GM19372 (cell line): Measurements from ENCODE around the gene KAZN.

Source experiments
- ATAC-seq: cut with Tn5 transposase; IDR thresholded peaks from one replicate; pipeline ENCODE4 v1.9.1; 2021; ENCODE audit warnings: mild to moderate bottlenecking, low read depth, moderate library complexity; ENCODE audit not compliant: unreplicated experiment

KAZN gene

GRCh38 chr1:14735841-14736240, 137.4 kb downstream of the KAZN start:
- no peak for ATAC-seq

- ATAC-seq, result no peak
Measured at GRCh38 chr1:14737561-14738094, 139.1 kb downstream of the KAZN start.

- ATAC-seq, result no peak
Measured at GRCh38 chr1:14738235-14738634, 139.8 kb downstream of the KAZN start.

- ATAC-seq, result no peak
Measured at GRCh38 chr1:14738647-14739046, 140.2 kb downstream of the KAZN start.

GRCh38 chr1:14739082-14739832, 140.8 kb downstream of the KAZN start:
- ATAC-seq, result no peak

- ATAC-seq, result no peak
Measured at GRCh38 chr1:14740016-14740415, 141.5 kb downstream of the KAZN start.

GRCh38 chr1:14741082-14741481, 142.6 kb downstream of the KAZN start:
- no peak for ATAC-seq

GRCh38 chr1:14741532-14741931, 143.0 kb downstream of the KAZN start:
- ATAC-seq, result no peak

GRCh38 chr1:14742181-14742980, 143.9 kb downstream of the KAZN start:
- no peak for ATAC-seq

- no peak for ATAC-seq
Measured at GRCh38 chr1:14743368-14743767, 144.9 kb downstream of the KAZN start.

- no peak for ATAC-seq
Measured at GRCh38 chr1:14745001-14745720, 146.7 kb downstream of the KAZN start.

- no peak for ATAC-seq
Measured at GRCh38 chr1:14745789-14746188, 147.3 kb downstream of the KAZN start.

- no peak for ATAC-seq
Measured at GRCh38 chr1:14746393-14746792, 147.9 kb downstream of the KAZN start.

GRCh38 chr1:14748151-14748550, 149.7 kb downstream of the KAZN start:
- no peak for ATAC-seq

GRCh38 chr1:14748977-14749376, 150.5 kb downstream of the KAZN start:
- no peak for ATAC-seq

GRCh38 chr1:14750490-14750889, 152.0 kb downstream of the KAZN start:
- no peak for ATAC-seq

- no peak for ATAC-seq
Measured at GRCh38 chr1:14755518-14756252, 157.2 kb downstream of the KAZN start.

- ATAC-seq, result no peak
Measured at GRCh38 chr1:14756589-14757285, 158.3 kb downstream of the KAZN start.

GRCh38 chr1:14757286-14757625, 158.8 kb downstream of the KAZN start:
- ATAC-seq, result no peak
